ENCODE data around the gene GID8. TPM values are rescaled to one million over a fixed set of nuclear protein-coding genes. Genes with fewer than 3 reads are reported as not detected.

GID8 gene
- total RNA-seq, 1 experiment from 2014 or later = 35.6 TPM

- Histone ChIP-seq H3K4me1 (ENCODE audit: control insufficient read depth in 1 of 2, insufficient read depth in 2 of 2, low read length in 2 of 2) (peaks cover 5 to 19% of the 10 kb centered on the region in 2 experiments; a peak in 3 of 4 replicates), H3K9me3 (ENCODE audit: control insufficient read depth in 1 of 2, insufficient read depth in 1 of 2, low read depth in 1 of 2, low read length in 2 of 2) (no peaks in the 10 kb centered on the region), H3K9me2 (ENCODE audit: insufficient read depth) (no peaks in the 10 kb centered on the region), H3K4me3 (replicated peaks in 1 of 2; ENCODE audit: low read depth in 1 of 2, low read length in 2 of 2) (no peak overlapping the region), H3K79me2 (ENCODE audit: insufficient read depth, low read length) (0 out of 2 replicates have a peak, but pooled peaks cover 4% of the 10 kb centered on the region), H3K9ac (ENCODE audit: low read length) (no peak overlapping the region), H2AFZ (ENCODE audit: low read depth, low read length, poor library complexity, severe bottlenecking) (no peak overlapping the region), H3K4me2 (ENCODE audit: low read length) (no peak overlapping the region), H3K27me3 (ENCODE audit: insufficient read depth, low read length) (no peaks in the 10 kb centered on the region), H4K20me1 (ENCODE audit: insufficient read depth) (no peaks in the 10 kb centered on the region; the same call in 1 of the 2 replicates), H3K27ac (ENCODE audit: low read depth, low read length) (no peak overlapping the region), H3K36me3 (ENCODE audit: control insufficient read depth in 1 of 2, insufficient read depth in 2 of 2, low read length in 2 of 2) (peaks cover 36 to 40% of the 10 kb centered on the region in 2 experiments)
- intact Hi-C loops (cut with micrococcal nuclease) = no loop called here
- ATAC-seq (no peak), DNase-seq (ENCODE audit: low read depth, low spot score) (no peak)
- no TSS peak for BruUV-seq (replicated peaks)
- ChIA-PET RAD21 (ENCODE audit: low non-redundant PET in 1 of 2, low total read pairs in 2 of 2, uncharacterized antibody in 2 of 2, unreplicated experiment in 2 of 2) (no interaction called here), POLR2A (no interaction called here), CTCF (no interaction called here)
- no peak for TF ChIP-seq CBX3 (IDR thresholded peaks at IDR 0.05; ENCODE audit: low read depth)
- no peak for TF ChIP-seq SRF (IDR thresholded peaks at IDR 0.05; ENCODE audit: low read depth)
- TF ChIP-seq SP1 (IDR thresholded peaks at IDR 0.05; ENCODE audit: low read depth) = no peak
- 0 out of 2 replicates have a peak, but pooled peaks have one; percentile 1 for TF ChIP-seq RAD21 (IDR thresholded peaks at IDR 0.05; ENCODE audit: low read depth)
These were observed 38.8 kb upstream of the GID8 start for GRCh38 chr20:62898970-62899632.

- H3K4me1 ChIP-seq (ENCODE audit: control insufficient read depth in 1 of 2, insufficient read depth in 2 of 2, low read length in 2 of 2) = peaks cover 5 to 19% of the 10 kb centered on the region in 2 experiments; a peak in 3 of 4 replicates
- ChIA-PET RAD21 (ENCODE audit: low non-redundant PET in 1 of 2, low total read pairs in 2 of 2, uncharacterized antibody in 2 of 2, unreplicated experiment in 2 of 2) (no interaction called here), CTCF (no interaction called here), POLR2A (no interaction called here)
- BruUV-seq (replicated peaks) = no TSS peak
- DNase-seq (ENCODE audit: low read depth, low spot score) (no peak), ATAC-seq (peak; percentile 7; the same call in 1 of the 2 replicates)
- no peaks in the 10 kb centered on the region for H3K9me3 ChIP-seq (ENCODE audit: control insufficient read depth in 1 of 2, insufficient read depth in 1 of 2, low read depth in 1 of 2, low read length in 2 of 2)
- 0 out of 2 replicates have a peak, but pooled peaks have one; percentile 0 for TF ChIP-seq RAD21 (IDR thresholded peaks at IDR 0.05; ENCODE audit: low read depth)
- TF ChIP-seq EZH2phosphoT487 (IDR thresholded peaks at IDR 0.05; ENCODE audit: borderline replicate concordance) = no peak
- H4K20me1 ChIP-seq (ENCODE audit: insufficient read depth) = no peaks in the 10 kb centered on the region; the same call in 1 of the 2 replicates
- H3K36me3 ChIP-seq (ENCODE audit: control insufficient read depth in 1 of 2, insufficient read depth in 2 of 2, low read length in 2 of 2) = peaks cover 34 to 38% of the 10 kb centered on the region in 2 experiments; a peak in 3 of 4 replicates
- H3K79me2 ChIP-seq (ENCODE audit: insufficient read depth, low read length) = 0 out of 2 replicates have a peak, but pooled peaks cover 5% of the 10 kb centered on the region
- no peak overlapping the region for H3K27ac ChIP-seq (ENCODE audit: low read depth, low read length)
- H3K4me3 ChIP-seq (replicated peaks in 1 of 2; ENCODE audit: low read depth in 1 of 2, low read length in 2 of 2) = no peak overlapping the region
- H3K9ac ChIP-seq (ENCODE audit: low read length) = no peak overlapping the region
- H3K4me2 ChIP-seq (ENCODE audit: low read length) = no peak overlapping the region
- no peaks in the 10 kb centered on the region for H3K9me2 ChIP-seq (ENCODE audit: insufficient read depth)
- no peaks in the 10 kb centered on the region for H3K27me3 ChIP-seq (ENCODE audit: insufficient read depth, low read length)
- intact Hi-C loops (cut with micrococcal nuclease) = loop anchor here (1.0 kb wide), 1 partner anchor 110 kb away; no protein-coding TSS in a partner anchor
- no peak overlapping the region for H2AFZ ChIP-seq (ENCODE audit: low read depth, low read length, poor library complexity, severe bottlenecking)
These were observed 38.3 kb upstream of the GID8 start for GRCh38 chr20:62899633-62900051.
